Lower leg skin (tissue), 3 donors: ENCODE measurements around the gene CACHD1.

Source experiments
- CTCF ChIP-seq, 3 donors: fragments of 450-650 bp; IDR thresholded peaks; one replicate each; pipeline ENCODE4 v1.5.1; 2016; ENCODE audit warnings: antibody characterized with exemption in 3 of 3, mild to moderate bottlenecking in 3 of 3, moderate library complexity in 2 of 3
- POLR2A ChIP-seq, 2 donors: fragments of 450-650 bp; IDR thresholded peaks; one replicate each; pipeline ENCODE4 v1.6.1; 2016 to 2017; ENCODE audit warnings: antibody characterized with exemption in 2 of 2, mild to moderate bottlenecking in 1 of 2, moderate library complexity in 1 of 2

GRCh38 chr1:64425521-64425920, 44.4 kb upstream of the CACHD1 start:
- TF ChIP-seq CTCF (IDR thresholded peaks at IDR 0.05) = no peak
- no peak for TF ChIP-seq POLR2A (IDR thresholded peaks at IDR 0.05)
